Prostate gland (tissue), 2 donors: ENCODE measurements around the gene NBPF6. TPM values are rescaled to one million over a fixed set of nuclear protein-coding genes. Genes with fewer than 3 reads are reported as not detected.
"Not testable (repeated sequence)": the region's sequence is repeated elsewhere in the genome, so short reads cannot be mapped to it uniquely, and the experiment has no call there.

Experiments
- DNase-seq: peaks from one replicate; pipeline ENCODE4 v3.0.0-alpha.2; 2019; ENCODE audit warnings: low spot score
- H3K27ac ChIP-seq, 2 donors: fragments of 200-600 bp; sonication (generic); 2 replicates each; pipeline ENCODE4 v1.5.1; 2017 to 2019
- H3K27me3 ChIP-seq: fragments of 200-600 bp; sonication (generic); replicated peaks from 2 replicates; pipeline ENCODE4 v1.5.1; 2019; ENCODE audit not compliant: insufficient read depth
- H3K36me3 ChIP-seq, 2 donors: fragments of 200-600 bp; sonication (generic); 1 replicate in 1 of 2; 2 replicates in 1 of 2; pipeline versions ENCODE4 v1.5.1 to v1.8.1; 2017 to 2019
- H3K4me1 ChIP-seq: fragments of 200-600 bp; sonication (generic); replicated peaks from 2 replicates; pipeline ENCODE4 v1.5.1; 2019
- H3K4me3 ChIP-seq, 2 donors: fragments of 200-600 bp; sonication (generic); 2 replicates each; pipeline ENCODE4 v1.5.1; 2017 to 2019
- H3K9me3 ChIP-seq: fragments of 200-600 bp; sonication (generic); 2 replicates; pipeline ENCODE4 v1.5.1; 2017
- POLR2A ChIP-seq: fragments of 450-650 bp; IDR thresholded peaks from one replicate; pipeline ENCODE4 v1.6.1; 2016; ENCODE audit warnings: antibody characterized with exemption, mild to moderate bottlenecking
- POLR2AphosphoS5 ChIP-seq: sonication (generic); formaldehyde crosslinking; IDR thresholded peaks from one replicate; pipeline ENCODE4 v1.6.1; 2017; ENCODE audit warnings: antibody characterized with exemption
- WGBS: methylation state at CpG from one replicate; pipeline ENCODE4 v1.1.5; 2018; 5-methylcytosine and 5-hydroxymethylcytosine counted together
- intact Hi-C: fragments of 100-400 bp; cut with DNase I; formaldehyde crosslinking; loops from one replicate; pipeline ENCODE4 v1.14.2; 2022
- total RNA-seq, 2 donors: library from RNA; depleted of rRNA; stranded (reverse); fragments of >200 nt; gene quantifications; one replicate each; pipeline ENCODE4 v1.1.0, GENCODE V29; 2016
- TF ChIP-seq, protein P1 (sequence below), 4 experiments: fragments of 200-600 bp in 2 of 4; fragments of 450-650 bp in 2 of 4; sonication (generic) in 2 of 4; IDR thresholded peaks; 1 replicate in 3 of 4; 2 replicates in 1 of 4; pipeline ENCODE4 v1.5.1; 2016 to 2019; ENCODE audit warnings: antibody characterized with exemption in 4 of 4, mild to moderate bottlenecking in 2 of 4, moderate library complexity in 2 of 4

NBPF6 gene
- total RNA-seq, 2 donors from 2014 or later, result 1.1 TPM; not detected in 1

GRCh38 chr1:108511764-108512163 is 61.6 kb downstream of the NBPF6 start:
- Histone ChIP-seq H3K36me3 (no peaks in the 10 kb centered on the region), H3K27me3 (no peaks in the 10 kb centered on the region), H3K27ac (no peak overlapping the region), H3K4me1 (no peaks in the 10 kb centered on the region), H3K9me3 (no peaks in the 10 kb centered on the region), H3K4me3 (no peak overlapping the region)
- no peak for DNase-seq
- WGBS, result 39% methylated on average over 3 of the region's 3 CpGs
- intact Hi-C loops, result loop anchor here (2.0 kb wide), 1 partner anchor 131 kb away; no protein-coding TSS in a partner anchor
- TF ChIP-seq POLR2AphosphoS5, result no peak
- TF ChIP-seq, protein P1, sequence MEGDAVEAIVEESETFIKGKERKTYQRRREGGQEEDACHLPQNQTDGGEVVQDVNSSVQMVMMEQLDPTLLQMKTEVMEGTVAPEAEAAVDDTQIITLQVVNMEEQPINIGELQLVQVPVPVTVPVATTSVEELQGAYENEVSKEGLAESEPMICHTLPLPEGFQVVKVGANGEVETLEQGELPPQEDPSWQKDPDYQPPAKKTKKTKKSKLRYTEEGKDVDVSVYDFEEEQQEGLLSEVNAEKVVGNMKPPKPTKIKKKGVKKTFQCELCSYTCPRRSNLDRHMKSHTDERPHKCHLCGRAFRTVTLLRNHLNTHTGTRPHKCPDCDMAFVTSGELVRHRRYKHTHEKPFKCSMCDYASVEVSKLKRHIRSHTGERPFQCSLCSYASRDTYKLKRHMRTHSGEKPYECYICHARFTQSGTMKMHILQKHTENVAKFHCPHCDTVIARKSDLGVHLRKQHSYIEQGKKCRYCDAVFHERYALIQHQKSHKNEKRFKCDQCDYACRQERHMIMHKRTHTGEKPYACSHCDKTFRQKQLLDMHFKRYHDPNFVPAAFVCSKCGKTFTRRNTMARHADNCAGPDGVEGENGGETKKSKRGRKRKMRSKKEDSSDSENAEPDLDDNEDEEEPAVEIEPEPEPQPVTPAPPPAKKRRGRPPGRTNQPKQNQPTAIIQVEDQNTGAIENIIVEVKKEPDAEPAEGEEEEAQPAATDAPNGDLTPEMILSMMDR (IDR thresholded peaks at IDR 0.05), result no peak
- TF ChIP-seq POLR2A, result no peak

GRCh38 chr1:108512239-108513043 is 62.3 kb downstream of the NBPF6 start:
- intact Hi-C loops, result no loop called here
- no peak for TF ChIP-seq POLR2A
- TF ChIP-seq POLR2AphosphoS5, result no peak
- TF ChIP-seq, protein P1 (IDR thresholded peaks at IDR 0.05), result peak; percentile 55 to 92 (median 72)
- no peak for DNase-seq
- Histone ChIP-seq H3K9me3 (no peaks in the 10 kb centered on the region), H3K4me3 (no peak overlapping the region), H3K4me1 (no peaks in the 10 kb centered on the region), H3K36me3 (no peaks in the 10 kb centered on the region), H3K27ac (no peak overlapping the region), H3K27me3 (no peaks in the 10 kb centered on the region)
- 39% methylated on average over 6 of the region's 6 CpGs for WGBS

GRCh38 chr1:108513044-108513415 is 62.9 kb downstream of the NBPF6 start:
- Histone ChIP-seq H3K9me3 (no peaks in the 10 kb centered on the region), H3K4me3 (no peak overlapping the region), H3K27ac (no peak overlapping the region), H3K4me1 (no peaks in the 10 kb centered on the region), H3K36me3 (no peaks in the 10 kb centered on the region), H3K27me3 (no peaks in the 10 kb centered on the region)
- WGBS, result 30% methylated on average over 2 of the region's 2 CpGs
- TF ChIP-seq POLR2A, result no peak
- no peak for TF ChIP-seq POLR2AphosphoS5
- TF ChIP-seq, protein P1 (IDR thresholded peaks at IDR 0.05), result no peak
- intact Hi-C loops, result no loop called here
- no peak for DNase-seq

- H3K4me1 ChIP-seq, H3K36me3 ChIP-seq, H3K4me3 ChIP-seq, intact Hi-C loops, H3K9me3 ChIP-seq, H3K27ac ChIP-seq, DNase-seq, H3K27me3 ChIP-seq: not testable (repeated sequence)
- 97% methylated on average over 2 of the region's 2 CpGs for WGBS
Observed at GRCh38 chr1:108513914-108514313, 63.8 kb downstream of the NBPF6 start.

GRCh38 chr1:108517301-108517897 is 67.3 kb downstream of the NBPF6 start:
- H3K4me3 ChIP-seq, intact Hi-C loops, H3K4me1 ChIP-seq, H3K9me3 ChIP-seq, H3K27ac ChIP-seq, H3K27me3 ChIP-seq, H3K36me3 ChIP-seq, DNase-seq: not testable (repeated sequence)
- WGBS, result 77% methylated on average over 6 of the region's 6 CpGs

Other genes starting within 250 kb of the NBPF6 start
- gene SLC25A24, start 250.0 kb upstream of the NBPF6 start, total RNA-seq, result 10 to 100 TPM; 14.9 to 17.6 TPM
- 1 to 10 TPM in 1 of 2 donors, not detected in 1; 1.8 TPM for gene NBPF4, start 206.3 kb upstream of the NBPF6 start, total RNA-seq
- gene EEIG2, start 109.8 kb downstream of the NBPF6 start, total RNA-seq, result 10 to 100 TPM; 12.4 to 20.3 TPM
- 10 to 100 TPM in 1 of 2 donors, 1 to 10 TPM in 1; 2.5 to 22.1 TPM for gene HENMT1, start 210.8 kb downstream of the NBPF6 start, total RNA-seq
- 10 to 100 TPM; 18.9 to 24.2 TPM for gene PRPF38B, start 242.0 kb downstream of the NBPF6 start, total RNA-seq